Erythroblast (primary cell): ENCODE data around the gene DYRK4.

ENCODE experiments used
- GATA1 ChIP-seq: IDR thresholded peaks from 2 replicates; pipeline ENCODE4 v1.6.1; 2011; ENCODE audit warnings: low read depth, mild to moderate bottlenecking, control low read depth, low read length, moderate library complexity
- POLR2A ChIP-seq: IDR thresholded peaks from 2 replicates; pipeline ENCODE4 v1.6.1; 2011; ENCODE audit warnings: mild to moderate bottlenecking, low read length

- TF ChIP-seq POLR2A (no peak), GATA1 (no peak)
Observed at GRCh38 chr12:4556735-4557530, 5.1 kb upstream of the DYRK4 start.
